Hepatocyte (in vitro differentiated cells): ENCODE measurements around the gene NLGN4X.

Source experiments
- EZH2 ChIP-seq: fragments of 200-600 bp; sonication (generic); IDR thresholded peaks from 2 replicates; pipeline ENCODE4 v1.6.1; 2016; ENCODE audit warnings: antibody characterized with exemption, mild to moderate bottlenecking, borderline replicate concordance
- TF ChIP-seq, protein P1 (sequence below): fragments of 200-600 bp; sonication (generic); IDR thresholded peaks from 2 replicates; pipeline ENCODE4 v1.5.1; 2016; ENCODE audit warnings: antibody characterized with exemption, mild to moderate bottlenecking; ENCODE audit not compliant: poor library complexity

DNA sequence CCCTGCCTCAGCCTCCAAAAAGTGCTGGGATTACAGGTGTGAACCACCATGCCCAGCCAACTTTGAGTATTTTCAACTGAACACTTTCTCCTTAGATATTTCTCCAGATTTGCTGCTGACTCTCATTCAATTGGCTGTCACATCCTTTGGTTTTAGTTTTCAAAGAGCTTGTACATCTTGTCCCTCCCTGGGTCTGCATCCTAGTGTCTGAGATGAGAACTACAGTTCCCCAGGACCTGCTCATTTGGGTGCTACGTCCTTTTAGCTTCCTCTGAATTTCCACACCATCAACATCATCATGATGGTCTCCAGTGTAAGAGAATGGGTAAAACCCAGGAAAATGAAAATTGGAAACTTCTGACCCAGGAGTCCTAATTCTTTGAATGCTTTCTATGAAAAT, 312.9 kb downstream of the NLGN4X start:
- TF ChIP-seq, protein P1, sequence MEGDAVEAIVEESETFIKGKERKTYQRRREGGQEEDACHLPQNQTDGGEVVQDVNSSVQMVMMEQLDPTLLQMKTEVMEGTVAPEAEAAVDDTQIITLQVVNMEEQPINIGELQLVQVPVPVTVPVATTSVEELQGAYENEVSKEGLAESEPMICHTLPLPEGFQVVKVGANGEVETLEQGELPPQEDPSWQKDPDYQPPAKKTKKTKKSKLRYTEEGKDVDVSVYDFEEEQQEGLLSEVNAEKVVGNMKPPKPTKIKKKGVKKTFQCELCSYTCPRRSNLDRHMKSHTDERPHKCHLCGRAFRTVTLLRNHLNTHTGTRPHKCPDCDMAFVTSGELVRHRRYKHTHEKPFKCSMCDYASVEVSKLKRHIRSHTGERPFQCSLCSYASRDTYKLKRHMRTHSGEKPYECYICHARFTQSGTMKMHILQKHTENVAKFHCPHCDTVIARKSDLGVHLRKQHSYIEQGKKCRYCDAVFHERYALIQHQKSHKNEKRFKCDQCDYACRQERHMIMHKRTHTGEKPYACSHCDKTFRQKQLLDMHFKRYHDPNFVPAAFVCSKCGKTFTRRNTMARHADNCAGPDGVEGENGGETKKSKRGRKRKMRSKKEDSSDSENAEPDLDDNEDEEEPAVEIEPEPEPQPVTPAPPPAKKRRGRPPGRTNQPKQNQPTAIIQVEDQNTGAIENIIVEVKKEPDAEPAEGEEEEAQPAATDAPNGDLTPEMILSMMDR, result no peak
- no peak for TF ChIP-seq EZH2
